Stomach (tissue), 9 donors: ENCODE measurements around the gene RTN4RL1. TPM values are rescaled to one million over a fixed set of nuclear protein-coding genes. Genes with fewer than 3 reads are reported as not detected.
A peak's percentile ranks its signal among the peaks of the same experiment; 100 is the strongest.

Experiments
- DNase-seq, 2 donors: peaks; one replicate each; pipeline versions ENCODE4 v3.0.0 to v3.0.0-alpha.2; 2013 to 2019
- H3K27ac ChIP-seq, 5 donors: fragments of 200-600 bp in 4 of 5; sonication (generic) in 4 of 5; one replicate each; pipeline ENCODE4 v1.5.1; 2013 to 2019; ENCODE audit warnings: mild to moderate bottlenecking in 1 of 5, moderate library complexity in 1 of 5
- H3K27me3 ChIP-seq, 3 donors: fragments of 200-600 bp; sonication (generic); one replicate each; pipeline ENCODE4 v1.5.1; 2017 to 2019; ENCODE audit warnings: mixed run types in 1 of 3
- H3K36me3 ChIP-seq, 4 donors: fragments of 200-600 bp; sonication (generic); 1 replicate in 3 of 4; 2 replicates in 1 of 4; pipeline ENCODE4 v1.5.1; 2016 to 2019
- H3K4me1 ChIP-seq, 4 donors: fragments of 200-600 bp; sonication (generic); one replicate each; pipeline ENCODE4 v1.5.1; 2016 to 2019
- H3K4me3 ChIP-seq, 4 donors: fragments of 200-600 bp; sonication (generic) in 3 of 4; one replicate each; pipeline ENCODE4 v1.5.1; 2016 to 2019; ENCODE audit warnings: mild to moderate bottlenecking in 1 of 4
- H3K9me3 ChIP-seq, 4 donors: fragments of 200-600 bp; sonication (generic); one replicate each; pipeline ENCODE4 v1.5.1; 2016 to 2019
- CTCF ChIP-seq, 7 experiments: fragments of 450-650 bp in 4 of 7; fragments of 200-600 bp in 3 of 7; sonication (generic) in 3 of 7; IDR thresholded peaks; one replicate each; pipeline ENCODE4 v1.5.1; 2016 to 2019; ENCODE audit warnings: antibody characterized with exemption in 7 of 7, control low read depth in 2 of 7, mild to moderate bottlenecking in 1 of 7
- EP300 ChIP-seq: sonication (generic); formaldehyde crosslinking; IDR thresholded peaks from one replicate; pipeline ENCODE4 v1.6.1; 2017; ENCODE audit warnings: antibody characterized with exemption
- POLR2A ChIP-seq, 4 donors: fragments of 450-650 bp; IDR thresholded peaks; one replicate each; pipeline ENCODE4 v1.6.1; 2016; ENCODE audit warnings: antibody characterized with exemption in 4 of 4, control low read depth in 2 of 4, mild to moderate bottlenecking in 1 of 4, moderate library complexity in 1 of 4
- POLR2AphosphoS5 ChIP-seq, 3 donors: sonication (generic); formaldehyde crosslinking; IDR thresholded peaks; one replicate each; pipeline ENCODE4 v1.6.1; 2016; ENCODE audit warnings: antibody characterized with exemption in 3 of 3
- WGBS, 5 donors: extraction: QIAGEN DNeasy Blood & Tissue Kit in 3 of 5; methylation state at CpG; one replicate each; pipeline versions ENCODE4 v1.1.5 to v1.1.7; 2013 to 2018; 5-methylcytosine and 5-hydroxymethylcytosine counted together
- intact Hi-C: fragments of 100-400 bp; cut with DNase I; formaldehyde crosslinking; loops from one replicate; pipeline ENCODE4 v1.15.1; 2023; ENCODE audit warnings: low total_unique reads
- polyA plus RNA-seq, 3 donors: library from polyadenylated mRNA; stranded (reverse); fragments of 200-250 nt; gene quantifications; one replicate each; pipeline ENCODE4 v1.2.3, GENCODE V29; 2013
- total RNA-seq, 5 donors: library from RNA; depleted of rRNA; stranded (reverse); fragments of >200 nt; gene quantifications; one replicate each; pipeline versions ENCODE4 v1.1.0 to v1.2.3, GENCODE V29; 2014 to 2016
- donor health status: healthy with polysubstance abuse.
- donor health status: Bipolar disorder and iron deficiency.
- donor health status: healthy.

RTN4RL1 gene
- total and polyA plus RNA-seq, 8 donors = 0.50 to 0.92 (median 0.72) TPM; not detected in 4

- Histone ChIP-seq H3K9me3 (no peaks in the 10 kb centered on the region), H3K36me3 (peaks cover 0 to 9% (median 4%) of the 10 kb centered on the region in 4 donors), H3K4me3 (peak overlapping the region; percentile 57 to 69 (median 64)), H3K4me1 (peaks cover 75 to 91% (median 84%) of the 10 kb centered on the region in 4 donors), H3K27me3 (peaks cover 0 to 91% (median 67%) of the 10 kb centered on the region in 3 donors), H3K27ac (peak overlapping the region; percentile 84 to 94 (median 90))
- intact Hi-C loops = loop anchor here (5.0 kb wide), 1 partner anchor 187 kb away; no protein-coding TSS in a partner anchor
- DNase-seq = peak in 1 of 2 donors; percentile 69
- 1 to 3% (median 2%) methylated on average over 35 to 113 of the region's 113 CpGs for WGBS, 5 donors
- no peak for TF ChIP-seq POLR2AphosphoS5 (IDR thresholded peaks at IDR 0.05)
- TF ChIP-seq EP300 = no peak
- no peak for TF ChIP-seq POLR2A (IDR thresholded peaks at IDR 0.05)
- TF ChIP-seq CTCF (IDR thresholded peaks at IDR 0.05) = no peak
Observed at GRCh38 chr17:2055292-2056205, 30.4 kb upstream of the RTN4RL1 start.

DNA sequence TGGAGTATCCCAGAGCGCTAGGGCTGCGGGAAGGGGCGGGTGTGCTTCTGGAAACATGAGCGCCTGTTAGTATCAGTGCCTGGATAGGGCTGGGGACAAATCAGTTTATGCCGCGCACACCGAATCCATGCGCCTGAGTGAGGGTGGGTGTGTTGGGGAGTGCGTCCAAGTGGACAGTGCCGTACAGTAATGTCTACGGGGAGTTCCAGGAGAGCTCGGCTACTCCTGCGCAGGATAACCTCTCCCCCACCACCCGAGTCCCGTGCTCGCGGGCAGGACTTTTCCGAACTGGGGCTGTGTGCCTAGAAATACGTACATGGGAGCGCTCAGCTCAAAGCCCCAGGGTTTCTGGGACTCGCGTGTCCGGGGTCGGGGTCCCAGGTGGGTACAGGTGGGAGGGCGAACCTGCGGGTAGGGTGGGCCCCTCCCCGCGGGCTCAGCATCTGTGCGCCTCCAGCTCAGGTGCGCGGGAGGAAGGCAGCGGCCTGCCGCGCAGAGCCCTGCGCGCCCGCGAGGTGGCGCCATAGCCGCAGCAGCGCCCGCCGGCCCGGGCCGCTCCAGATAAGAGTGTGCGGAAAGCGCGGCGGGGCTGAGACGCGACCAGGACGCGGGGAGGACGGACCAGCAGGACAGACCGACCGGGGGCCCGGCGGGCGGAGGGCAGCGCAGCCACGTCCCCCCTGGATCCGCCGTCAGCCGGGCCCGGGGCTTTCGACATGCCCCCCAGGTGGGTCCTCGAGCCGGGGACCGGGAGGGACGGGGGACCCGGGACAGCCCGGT is 29.6 kb upstream of the RTN4RL1 start, which contains the start of gene HIC1:
TSS of gene HIC1 (plus strand) at position 592 of the 780 bp plus-strand sequence. CDS start 1,588 bp downstream, outside the sequence.
- TF ChIP-seq POLR2AphosphoS5 (IDR thresholded peaks at IDR 0.05) = peak; percentile 60 to 90 (median 88)
- no peak for TF ChIP-seq EP300
- TF ChIP-seq CTCF (IDR thresholded peaks at IDR 0.05) = peak in 5 of 7 experiments; percentile 32 to 98 (median 95)
- Histone ChIP-seq H3K4me1 (peaks cover 70 to 86% (median 80%) of the 10 kb centered on the region in 4 donors), H3K36me3 (peaks cover 0 to 5% (median 1%) of the 10 kb centered on the region in 4 donors), H3K9me3 (no peaks in the 10 kb centered on the region), H3K27ac (peak within 1 kb of the TSS; percentile 84 to 94 (median 90)), H3K27me3 (peaks cover 0 to 91% (median 70%) of the 10 kb centered on the region in 3 donors), H3K4me3 (peak within 1 kb of the TSS; percentile 57 to 69 (median 64))
- DNase-seq = peak; percentile 79 to 93
- WGBS, 5 donors = 1 to 3% (median 1%) methylated on average over 14 to 71 of the region's 72 CpGs
- intact Hi-C loops = loop anchor here (5.0 kb wide), 1 partner anchor 188 kb away; no protein-coding TSS in a partner anchor

- Histone ChIP-seq H3K9me3 (no peaks in the 10 kb centered on the region), H3K27ac (peak overlapping the region; percentile 84 to 94 (median 90)), H3K4me1 (peaks cover 68 to 86% (median 80%) of the 10 kb centered on the region in 4 donors), H3K36me3 (peaks cover 0 to 2% (median 0%) of the 10 kb centered on the region in 4 donors), H3K4me3 (peak overlapping the region; percentile 57 to 69 (median 64)), H3K27me3 (peaks cover 0 to 91% (median 72%) of the 10 kb centered on the region in 3 donors)
- intact Hi-C loops = no loop called here
- DNase-seq = no peak
- no peak for TF ChIP-seq POLR2A (IDR thresholded peaks at IDR 0.05)
- no peak for TF ChIP-seq EP300
- no peak for TF ChIP-seq CTCF (IDR thresholded peaks at IDR 0.05)
- TF ChIP-seq POLR2AphosphoS5 (IDR thresholded peaks at IDR 0.05) = no peak
- WGBS, 5 donors = 0 to 10% (median 7%) methylated on average over 10 to 16 of the region's 16 CpGs
Observed at GRCh38 chr17:2054262-2054511, 29.1 kb upstream of the RTN4RL1 start.
